Measurements from ENCODE around the gene TRRAP.

- TF ChIP-seq JUNB (IDR thresholded peaks at IDR 0.05) (no peak), CTCF (IDR thresholded peaks at IDR 0.05) (no peak), CHD2 (IDR thresholded peaks at IDR 0.05; ENCODE audit: low read length, partially characterized antibody) (no peak), PBX3 (IDR thresholded peaks at IDR 0.05) (no peak), TP53 (CRISPR knock-in tag; IDR thresholded peaks at IDR 0.05) (no peak), NPAS2 (CRISPR knock-in tag; IDR thresholded peaks at IDR 0.05; ENCODE audit: borderline replicate concordance) (no peak), KDM1A (IDR thresholded peaks at IDR 0.05; ENCODE audit: low read depth) (no peak), POLR2A (IDR thresholded peaks at IDR 0.05; ENCODE audit: low read length) (no peak), CBX8 (IDR thresholded peaks at IDR 0.05) (no peak), GATA3 (IDR thresholded peaks at IDR 0.05; ENCODE audit: borderline replicate concordance) (no peak), SREBF2 (IDR thresholded peaks at IDR 0.05) (no peak), HEYL (CRISPR knock-in tag; IDR thresholded peaks at IDR 0.05) (no peak)
- TF ChIP-seq, protein P1, sequence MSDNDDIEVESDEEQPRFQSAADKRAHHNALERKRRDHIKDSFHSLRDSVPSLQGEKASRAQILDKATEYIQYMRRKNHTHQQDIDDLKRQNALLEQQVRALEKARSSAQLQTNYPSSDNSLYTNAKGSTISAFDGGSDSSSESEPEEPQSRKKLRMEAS (IDR thresholded peaks at IDR 0.05): no peak
These were observed 159.1 kb downstream of the TRRAP start for GRCh38 chr7:99037327-99037940.
